ENCODE measurements around the gene ACOX2. TPM values are rescaled to one million over a fixed set of nuclear protein-coding genes. Genes with fewer than 3 reads are reported as not detected.

Gene ACOX2
- total RNA-seq, result 1.3 and 1.7 TPM in 2 replicates

GRCh38 chr3:58536501-58537411 lies at the start of gene ACOX2:
ACOX2 (minus strand) TSS chr3:58537190; CDS start chr3:58535106, 2,084 bp downstream.

GRCh38 chr3:58577269-58577821 lies 40.4 kb upstream of the ACOX2 start, which contains the start of gene FAM107A:
FAM107A (minus strand) TSS chr3:58577391; CDS start chr3:58569860, 7,531 bp downstream.

GRCh38 chr3:58491506-58492402 lies 45.2 kb downstream of the ACOX2 start, which contains the start of gene KCTD6:
KCTD6 (plus strand) TSS chr3:58492096; CDS start chr3:58498756, 6,660 bp downstream.

Other genes with a start within 250 kb of the ACOX2 start
- 14.4 and 17.5 TPM in 2 replicates for gene RPP14, start 230.9 kb downstream of the ACOX2 start, total RNA-seq
- 6.5 and 14.6 TPM in 2 replicates for gene HTD2, start 230.7 kb downstream of the ACOX2 start, total RNA-seq
- gene PXK, start 204.3 kb downstream of the ACOX2 start, total RNA-seq, result 11.7 and 14.7 TPM in 2 replicates
- gene PDHB, start 103.4 kb downstream of the ACOX2 start, total RNA-seq, result 82.1 and 99.7 TPM in 2 replicates
- gene KCTD6, start 45.1 kb downstream of the ACOX2 start, total RNA-seq, result 5.2 and 8.7 TPM in 2 replicates
- gene FAM107A, start 40.2 kb upstream of the ACOX2 start, total RNA-seq, result 8.8 and 12.2 TPM in 2 replicates
- under 0.01 and 0.61 TPM in 2 replicates for gene FAM3D, start 129.6 kb upstream of the ACOX2 start, total RNA-seq

Measured in epithelial cell of umbilical artery (primary cell).